ENCODE results near the gene NUBPL.
"Not testable (repeated sequence)": the region's sequence is repeated elsewhere in the genome, so short reads cannot be mapped to it uniquely, and the experiment has no call there.

The NUBPL gene

DNA sequence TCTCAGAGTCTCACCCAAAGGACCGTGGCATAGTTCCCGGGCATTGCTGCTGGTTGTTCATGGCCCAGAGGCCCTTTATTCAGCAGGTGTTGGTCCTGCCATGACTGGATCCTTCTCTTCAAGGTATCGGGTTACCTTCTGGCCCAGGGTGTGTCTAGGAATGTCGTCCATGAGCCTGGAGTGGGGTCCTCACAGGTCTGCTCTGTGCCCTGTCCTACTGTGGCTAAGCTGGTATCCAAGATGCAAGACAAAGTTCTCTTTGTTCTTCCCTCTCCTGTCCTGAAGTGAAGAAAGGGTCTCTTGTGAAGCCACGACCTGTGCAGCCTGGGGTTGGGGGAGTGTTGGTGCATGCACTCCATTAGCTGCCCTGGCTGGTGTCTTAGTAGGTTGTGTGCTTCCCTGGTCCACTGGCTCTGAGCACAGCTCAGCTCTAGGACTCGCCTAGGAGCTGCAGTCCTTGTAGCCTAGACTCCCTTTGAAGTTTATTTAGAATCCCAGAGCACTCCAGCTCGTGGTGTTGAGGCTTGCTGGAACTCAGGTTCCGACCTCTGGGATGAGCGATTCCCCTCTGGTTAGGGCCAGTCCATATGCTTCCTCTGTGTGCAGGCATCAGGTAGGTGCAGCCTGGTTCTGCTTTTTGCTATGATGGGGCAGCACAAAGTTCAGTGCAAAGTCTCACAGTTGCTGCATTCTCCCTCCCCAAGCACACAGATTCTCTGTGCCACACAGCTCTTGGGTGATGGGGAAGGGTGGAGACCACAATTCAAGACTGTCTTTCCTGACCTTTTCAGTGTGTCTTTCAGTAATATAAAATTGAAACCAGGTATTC lies 117.4 kb downstream of the NUBPL start:
- DNase-seq: no peak

DNA sequence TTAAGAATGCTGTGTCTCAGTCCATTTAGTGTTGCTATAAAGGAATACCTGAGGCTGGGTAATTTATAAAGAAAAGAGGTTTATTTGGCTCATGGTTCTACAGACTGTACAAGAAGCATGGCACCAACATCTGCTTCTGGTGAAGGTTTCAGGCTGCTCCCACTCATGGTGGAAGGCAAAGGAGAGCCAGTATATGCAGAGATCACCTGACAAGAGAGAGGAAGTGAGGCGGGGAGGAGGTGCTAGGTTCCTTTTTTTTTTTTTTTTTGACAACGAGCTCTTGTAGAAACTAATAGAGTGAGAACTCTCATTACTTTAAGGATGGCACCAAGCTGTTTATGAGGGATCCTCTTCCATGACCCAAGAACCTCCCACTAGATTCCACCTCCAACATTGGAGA lies 121.6 kb downstream of the NUBPL start:
- no peak for DNase-seq

GRCh38 chr14:31687726-31688125 lies 126.5 kb downstream of the NUBPL start:
- no peak for DNase-seq

DNA sequence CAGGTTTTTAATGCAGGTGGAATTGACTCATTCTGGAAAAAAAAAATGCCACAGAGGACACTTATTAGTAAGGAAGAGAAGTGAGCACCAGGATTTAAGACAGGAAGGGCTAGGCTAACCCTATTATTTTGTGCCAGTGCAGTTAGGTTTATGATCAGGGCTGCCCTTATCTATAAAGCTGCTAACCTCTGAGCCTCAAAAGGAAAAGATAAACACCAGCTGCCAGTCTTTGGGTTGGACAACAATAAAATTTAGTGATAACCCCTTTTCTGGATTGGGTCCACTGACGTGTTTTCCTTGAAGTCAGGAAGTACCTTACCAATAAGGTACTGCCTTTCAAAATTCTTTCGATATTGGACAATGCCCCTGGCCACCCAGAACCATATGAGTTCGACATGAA lies 128.9 kb downstream of the NUBPL start:
- DNase-seq: no peak

GRCh38 chr14:31692376-31692781 lies 131.2 kb downstream of the NUBPL start:
- DNase-seq: peak in 1 of 2 donors; percentile 25

GRCh38 chr14:31696378-31696777 lies 135.2 kb downstream of the NUBPL start:
- DNase-seq: no peak

DNA sequence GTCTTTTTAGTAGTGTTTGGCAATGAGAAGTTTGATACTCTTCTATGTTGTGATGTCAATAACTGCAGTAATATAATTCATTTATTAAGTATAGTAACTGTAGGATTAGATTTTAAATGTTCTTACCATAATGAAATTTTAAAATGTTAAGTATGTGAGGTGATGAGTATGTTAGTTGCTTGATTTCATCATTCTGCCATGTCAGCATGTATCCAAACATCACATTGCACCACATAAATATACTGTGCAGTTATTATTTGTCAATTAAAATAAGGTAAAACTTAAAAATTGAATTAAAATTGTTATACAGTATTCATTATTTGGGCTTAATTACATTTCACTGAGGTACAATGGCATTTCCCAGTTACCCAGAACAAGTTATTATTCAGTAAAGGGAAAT lies 138.6 kb downstream of the NUBPL start:
- no peak for DNase-seq

GRCh38 chr14:31700282-31701074 lies 139.3 kb downstream of the NUBPL start:
- DNase-seq: no peak

- DNase-seq: no peak
Measured at GRCh38 chr14:31702130-31702529, 140.9 kb downstream of the NUBPL start.

- no peak for DNase-seq
Measured at GRCh38 chr14:31703056-31703455, 141.9 kb downstream of the NUBPL start.

GRCh38 chr14:31705731-31706130 lies 144.5 kb downstream of the NUBPL start:
- no peak for DNase-seq

DNA sequence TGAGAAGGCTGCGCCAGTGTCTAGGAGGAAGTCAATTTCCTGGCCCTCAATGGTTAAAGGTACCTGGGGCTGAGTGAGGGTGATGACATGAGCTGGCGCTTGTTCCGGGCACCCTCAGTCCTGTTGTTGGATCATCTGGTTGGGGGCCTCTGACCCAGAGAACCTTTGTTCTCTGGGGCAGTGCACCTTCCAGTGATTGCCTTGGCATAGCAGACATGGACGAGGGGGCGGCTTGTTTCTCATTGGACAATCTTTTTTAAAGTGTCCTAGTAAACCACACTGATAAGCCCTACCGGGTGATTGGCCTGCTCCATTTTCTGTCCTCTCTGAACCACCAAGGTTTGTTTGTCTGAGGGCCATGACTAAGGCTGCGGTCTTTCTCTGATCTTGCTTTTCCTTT lies 147.5 kb downstream of the NUBPL start:
- not testable (repeated sequence) for DNase-seq

DNA sequence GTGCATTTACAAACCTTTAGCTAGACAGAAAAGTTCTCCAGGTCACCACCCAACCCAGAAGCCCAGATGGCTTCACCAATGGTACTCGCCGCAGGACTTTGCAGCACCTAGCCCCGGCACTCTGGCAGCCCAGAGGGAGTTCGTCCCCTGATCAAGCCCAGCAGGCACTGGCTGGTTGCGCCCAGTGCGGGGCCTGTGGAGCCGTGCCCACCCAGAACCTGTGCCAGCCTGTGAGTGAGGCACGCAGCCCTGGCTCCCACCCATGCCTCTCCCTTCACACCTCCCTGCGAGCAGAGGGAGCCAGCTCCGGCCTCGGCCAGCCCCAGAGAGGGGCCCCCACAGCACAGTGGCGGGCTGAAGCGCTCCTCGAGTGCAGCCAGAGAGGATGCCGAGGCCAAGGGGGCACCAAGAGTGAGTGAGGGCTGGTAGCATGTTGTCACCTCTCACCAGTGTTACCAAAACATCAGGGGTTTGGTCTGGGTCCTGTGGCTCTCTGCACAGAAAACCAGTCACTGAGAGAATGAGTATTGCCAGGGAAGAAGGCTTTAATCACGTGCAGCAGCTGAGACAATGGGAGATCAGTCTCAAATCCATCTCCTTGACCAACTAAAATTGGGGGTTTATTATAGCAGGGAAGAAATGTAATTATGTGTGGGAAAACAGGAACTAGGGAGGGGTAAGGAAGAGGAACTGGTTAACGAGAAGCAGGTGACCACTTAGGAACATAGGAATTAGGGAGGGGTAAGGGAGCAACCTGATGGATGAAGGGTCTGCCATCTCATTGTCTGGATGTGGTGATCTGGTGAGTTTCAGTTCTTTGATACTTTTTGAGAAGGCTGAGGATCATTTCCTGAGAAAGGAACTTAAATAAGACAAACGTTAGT lies 151.3 kb downstream of the NUBPL start:
- no peak for DNase-seq

DNA sequence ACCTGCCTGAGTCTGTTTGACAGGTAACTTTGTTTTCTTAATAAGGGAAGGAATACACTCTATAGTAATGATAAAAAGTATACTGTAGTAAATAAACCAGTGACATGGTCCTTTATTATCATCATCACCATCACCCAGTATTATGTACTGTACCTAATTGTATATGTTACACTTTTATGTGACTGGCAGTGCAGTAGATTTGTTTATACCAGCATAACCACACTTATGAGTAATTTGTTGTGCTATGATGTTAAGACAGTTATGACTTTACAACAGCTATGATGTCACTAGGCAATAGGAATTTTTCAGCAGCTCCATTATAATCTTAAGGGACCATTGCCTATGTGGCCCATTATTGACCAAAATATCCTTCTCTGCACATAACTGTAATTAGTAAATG lies 155.0 kb downstream of the NUBPL start:
- DNase-seq: no peak

GRCh38 chr14:31717294-31718085 lies 156.3 kb downstream of the NUBPL start:
- DNase-seq: no peak

GRCh38 chr14:31718585-31718984 lies 157.4 kb downstream of the NUBPL start:
- no peak for DNase-seq

DNA sequence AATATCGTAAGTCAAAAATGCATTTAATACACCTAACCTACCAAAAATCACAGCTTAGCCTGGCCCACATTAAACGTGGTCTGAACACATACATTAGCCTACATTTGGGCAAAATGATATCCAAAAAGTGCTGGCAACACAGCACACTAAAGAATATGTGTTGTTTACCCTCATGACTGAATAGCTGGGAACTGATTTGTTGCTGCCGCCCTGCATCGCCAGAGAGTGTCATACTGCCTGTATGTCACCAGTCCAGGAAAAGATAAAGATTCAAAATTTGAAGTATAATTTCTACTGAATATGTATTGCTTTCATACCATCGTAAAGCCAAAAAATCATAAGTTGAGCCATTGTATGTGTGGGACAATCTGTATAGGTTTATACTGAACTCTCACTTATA lies 157.8 kb downstream of the NUBPL start:
- DNase-seq: no peak

DNA sequence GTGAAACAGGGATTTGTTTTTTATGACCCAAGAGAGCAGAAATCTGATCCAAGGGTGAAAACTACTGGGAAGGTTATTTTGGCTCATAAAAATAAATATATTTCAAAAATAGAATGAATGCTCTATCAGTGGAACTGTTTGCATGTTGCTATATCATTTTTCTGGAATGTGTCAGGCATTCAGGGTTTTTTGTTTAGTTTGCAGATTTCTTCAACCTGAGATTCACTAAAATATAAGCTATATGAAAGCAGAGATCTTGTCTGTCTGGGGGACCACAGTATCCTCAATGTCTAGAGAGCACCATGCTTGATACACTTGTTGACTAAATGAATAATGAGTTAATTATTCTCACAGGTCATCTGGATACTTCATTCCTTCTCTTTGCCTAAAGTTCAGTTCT lies 165.1 kb downstream of the NUBPL start:
- DNase-seq: no peak

GRCh38 chr14:31727797-31728196 lies 166.6 kb downstream of the NUBPL start:
- no peak for DNase-seq

DNA sequence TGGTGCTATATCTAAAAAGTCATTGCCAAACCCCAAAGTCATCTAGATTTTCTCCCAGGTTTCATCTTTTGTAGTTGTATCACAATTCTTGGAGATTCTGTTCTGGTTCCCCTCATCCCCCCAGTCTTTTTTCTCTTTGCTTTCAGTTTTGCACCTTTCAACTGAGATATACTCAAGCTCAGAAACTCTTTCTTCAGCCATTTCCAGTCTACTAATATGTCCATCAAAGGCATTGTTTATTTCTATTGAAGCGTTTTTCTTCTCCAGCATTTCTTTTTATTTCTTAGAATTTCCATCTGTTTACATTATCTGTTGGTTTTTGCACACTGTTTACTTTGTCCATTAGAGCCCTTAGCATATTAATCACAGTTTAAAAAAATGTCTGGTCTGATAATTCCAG lies 179.5 kb downstream of the NUBPL start:
- no peak for DNase-seq

DNA sequence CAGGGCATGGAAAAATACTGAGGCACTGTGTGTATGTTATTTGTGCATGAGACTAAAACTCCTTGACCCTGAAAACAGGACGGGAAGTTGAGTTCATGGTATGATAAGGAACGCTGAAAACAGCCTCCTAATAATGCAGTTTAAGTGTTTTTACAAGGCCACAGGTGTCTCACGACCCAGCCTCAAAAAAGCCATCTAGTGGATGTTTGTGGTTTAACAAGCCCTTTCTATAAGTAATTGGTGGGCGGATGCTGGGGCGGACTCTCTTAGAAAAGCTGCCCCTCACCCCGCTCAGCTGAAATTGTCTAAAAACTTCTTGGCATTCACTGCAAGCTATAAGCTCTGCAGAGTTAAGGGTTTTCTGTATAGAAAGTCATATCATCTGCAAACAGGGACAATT lies 184.5 kb downstream of the NUBPL start:
- DNase-seq: no peak

DNA sequence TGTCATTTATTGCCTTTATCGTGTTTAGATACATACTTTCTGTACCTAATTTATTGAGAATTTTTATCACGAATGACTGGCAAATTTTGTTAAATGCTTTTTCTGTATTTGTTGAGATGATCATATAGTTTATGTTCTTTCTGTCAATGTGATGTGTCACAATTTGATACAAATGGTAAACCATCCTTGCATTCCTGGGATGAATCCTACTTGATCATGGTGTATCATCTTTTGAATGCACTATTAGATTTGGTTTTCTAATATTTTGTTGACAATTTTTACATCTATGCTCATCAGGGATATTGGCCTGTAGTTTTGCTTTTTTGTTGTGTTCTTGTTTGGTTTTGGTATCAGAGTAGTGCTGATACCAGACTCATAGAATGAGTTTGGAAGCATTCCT lies 185.1 kb downstream of the NUBPL start:
- DNase-seq: no peak

Measured in hippocampal formation (tissue), 2 donors.